ENCODE measurements around the gene DNMBP. TPM values are rescaled to one million over a fixed set of nuclear protein-coding genes. Genes with fewer than 3 reads are reported as not detected.

Gene DNMBP
- total RNA-seq, 4 donors from 2014 or later: 17.9 to 37.6 (median 20.6) TPM

DNA sequence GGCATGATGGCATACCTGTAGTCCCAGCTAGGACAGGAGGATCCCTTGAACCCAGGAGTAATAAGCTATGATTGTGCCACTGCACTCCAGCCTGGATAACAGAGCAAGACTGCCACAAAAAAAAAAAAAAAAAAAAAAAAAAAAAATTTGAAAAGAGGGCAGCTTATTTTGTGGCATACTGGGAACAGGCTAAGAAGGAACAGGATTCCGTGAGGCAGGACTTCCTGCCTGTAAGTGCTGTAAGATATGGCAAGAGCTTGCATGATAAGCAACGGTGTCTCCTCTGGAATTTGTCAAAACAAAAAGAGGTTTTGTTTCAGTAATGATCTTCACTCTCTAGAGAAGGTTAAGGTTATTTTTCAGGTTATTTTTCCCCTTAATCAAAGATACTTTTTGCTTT, 126.2 kb downstream of the DNMBP start:
- TF ChIP-seq POLR2AphosphoS5 (IDR thresholded peaks at IDR 0.05) (no peak), POLR2A (IDR thresholded peaks at IDR 0.05) (no peak), EP300 (IDR thresholded peaks at IDR 0.05) (no peak)
- TF ChIP-seq, protein P1, sequence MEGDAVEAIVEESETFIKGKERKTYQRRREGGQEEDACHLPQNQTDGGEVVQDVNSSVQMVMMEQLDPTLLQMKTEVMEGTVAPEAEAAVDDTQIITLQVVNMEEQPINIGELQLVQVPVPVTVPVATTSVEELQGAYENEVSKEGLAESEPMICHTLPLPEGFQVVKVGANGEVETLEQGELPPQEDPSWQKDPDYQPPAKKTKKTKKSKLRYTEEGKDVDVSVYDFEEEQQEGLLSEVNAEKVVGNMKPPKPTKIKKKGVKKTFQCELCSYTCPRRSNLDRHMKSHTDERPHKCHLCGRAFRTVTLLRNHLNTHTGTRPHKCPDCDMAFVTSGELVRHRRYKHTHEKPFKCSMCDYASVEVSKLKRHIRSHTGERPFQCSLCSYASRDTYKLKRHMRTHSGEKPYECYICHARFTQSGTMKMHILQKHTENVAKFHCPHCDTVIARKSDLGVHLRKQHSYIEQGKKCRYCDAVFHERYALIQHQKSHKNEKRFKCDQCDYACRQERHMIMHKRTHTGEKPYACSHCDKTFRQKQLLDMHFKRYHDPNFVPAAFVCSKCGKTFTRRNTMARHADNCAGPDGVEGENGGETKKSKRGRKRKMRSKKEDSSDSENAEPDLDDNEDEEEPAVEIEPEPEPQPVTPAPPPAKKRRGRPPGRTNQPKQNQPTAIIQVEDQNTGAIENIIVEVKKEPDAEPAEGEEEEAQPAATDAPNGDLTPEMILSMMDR (IDR thresholded peaks at IDR 0.05): no peak
- 47 to 80% methylated on average over 2 of the region's 2 CpGs for WGBS, 2 donors (ENCODE audit: low coverage in 1 of 2)

DNA sequence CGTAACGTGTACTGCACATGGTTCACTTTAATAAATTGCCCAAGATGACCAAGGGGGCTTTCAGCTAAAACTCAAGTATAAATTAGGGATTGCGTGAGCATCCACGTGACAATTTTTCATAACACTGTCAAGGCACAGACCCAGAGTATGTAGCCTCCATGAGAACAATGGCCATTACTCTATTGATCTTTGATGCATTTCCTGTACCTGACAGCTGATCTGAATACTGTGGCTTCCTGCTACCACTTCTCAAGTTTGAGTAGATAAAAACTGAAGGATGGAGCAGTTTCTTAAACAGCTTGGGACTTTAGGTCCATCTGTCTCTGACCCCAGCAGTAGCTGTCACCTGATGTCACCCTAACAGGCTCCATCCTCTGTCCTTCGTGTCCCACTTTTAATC, 128.4 kb downstream of the DNMBP start:
- Histone ChIP-seq H3K4me3 (no peak overlapping the region), H3K9me3 (no peaks in the 10 kb centered on the region), H3K27ac (peak overlapping the region in 2 of 4 donors; percentile 18 to 51), H3K4me1 (no peaks in the 10 kb centered on the region), H3K36me3 (peaks cover 0 to 99% of the 10 kb centered on the region in 2 donors), H3K27me3 (no peaks in the 10 kb centered on the region)
- no peak for ATAC-seq
- no peak for TF ChIP-seq POLR2A (IDR thresholded peaks at IDR 0.05)
- TF ChIP-seq POLR2AphosphoS5 (IDR thresholded peaks at IDR 0.05): no peak
- TF ChIP-seq, protein P1 (IDR thresholded peaks at IDR 0.05): no peak
- no peak for TF ChIP-seq EP300 (IDR thresholded peaks at IDR 0.05)
- 93 to 94% methylated on average over 5 of the region's 5 CpGs for WGBS, 2 donors (ENCODE audit: low coverage in 1 of 2)

More for the DNA sequence above, 126.2 kb downstream of the DNMBP start:
- no peaks in the 10 kb centered on the region for H3K9me3 ChIP-seq
- H3K27ac ChIP-seq: no peak overlapping the region
- peaks cover 0 to under 1% (median 0%) of the 10 kb centered on the region in 3 donors for H3K4me1 ChIP-seq
- ATAC-seq: no peak
- no peaks in the 10 kb centered on the region for H3K27me3 ChIP-seq
- no peak overlapping the region for H3K4me3 ChIP-seq
- H3K36me3 ChIP-seq: peaks cover 0 to 99% of the 10 kb centered on the region in 2 donors

DNA sequence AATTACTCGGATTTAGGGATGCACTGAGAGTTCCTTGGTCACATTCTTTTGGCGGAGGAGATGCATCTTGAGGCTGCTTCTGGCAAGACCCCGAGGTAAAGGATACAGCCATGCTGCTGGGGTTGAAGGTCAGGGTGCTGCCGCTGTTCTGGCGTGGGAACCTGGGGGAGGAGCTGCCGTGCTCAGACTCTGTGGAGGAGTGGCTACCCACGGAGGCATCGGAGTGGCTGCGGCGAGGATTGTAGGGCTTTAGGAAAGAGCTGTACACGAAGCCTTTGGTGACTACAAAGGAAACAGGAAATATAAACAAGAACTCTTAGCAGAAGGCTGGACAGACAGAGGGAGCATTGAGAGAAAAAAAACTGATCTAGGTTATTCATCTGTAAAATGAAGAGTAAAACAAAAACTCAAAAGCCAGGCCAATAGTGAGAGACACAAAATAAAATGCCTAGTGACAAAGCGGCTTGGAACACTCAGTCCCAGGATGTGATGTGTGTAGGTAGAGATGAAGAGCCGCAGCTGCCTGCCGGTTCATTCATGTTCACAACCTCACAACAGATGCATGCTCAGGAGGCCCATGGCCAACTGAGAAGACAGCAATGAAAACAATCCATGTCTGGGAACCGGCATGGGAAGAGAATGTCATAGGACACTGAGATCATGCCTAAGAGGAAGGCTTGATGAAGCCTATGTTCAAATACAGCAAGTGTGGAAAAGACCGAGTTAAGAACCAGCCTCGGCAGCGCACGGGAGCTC, 129.5 kb downstream of the DNMBP start:
- Histone ChIP-seq H3K27me3 (no peaks in the 10 kb centered on the region), H3K36me3 (peaks cover 0 to 99% of the 10 kb centered on the region in 2 donors), H3K4me1 (no peaks in the 10 kb centered on the region), H3K4me3 (no peak overlapping the region), H3K27ac (peak overlapping the region in 3 of 4 donors; percentile 18 to 51 (median 35)), H3K9me3 (no peaks in the 10 kb centered on the region)
- 64 to 70% methylated on average over 7 to 8 of the region's 19 CpGs for WGBS, 2 donors (ENCODE audit: low coverage in 1 of 2)
- TF ChIP-seq, protein P1 (IDR thresholded peaks at IDR 0.05): no peak
- TF ChIP-seq POLR2AphosphoS5 (IDR thresholded peaks at IDR 0.05) (no peak), EP300 (IDR thresholded peaks at IDR 0.05) (no peak)
- ATAC-seq: peak; percentile 61

GRCh38 chr10:99875473-99875872, 134.3 kb downstream of the DNMBP start:
- H3K36me3 ChIP-seq: peaks cover 0 to 58% of the 10 kb centered on the region in 2 donors
- TF ChIP-seq POLR2AphosphoS5 (IDR thresholded peaks at IDR 0.05): no peak
- TF ChIP-seq EP300 (IDR thresholded peaks at IDR 0.05): no peak
- TF ChIP-seq POLR2A (IDR thresholded peaks at IDR 0.05): no peak
- TF ChIP-seq, protein P1 (IDR thresholded peaks at IDR 0.05): no peak
- H3K4me3 ChIP-seq: no peak overlapping the region
- H3K9me3 ChIP-seq: no peaks in the 10 kb centered on the region
- no peaks in the 10 kb centered on the region for H3K4me1 ChIP-seq
- H3K27me3 ChIP-seq: no peaks in the 10 kb centered on the region
- 63 to 90% methylated on average over 4 to 5 of the region's 5 CpGs for WGBS, 2 donors (ENCODE audit: low coverage in 1 of 2)
- no peak overlapping the region for H3K27ac ChIP-seq
- ATAC-seq: no peak
